MV-4-11 (cell line): ENCODE data around the gene RSPH9.
A peak's percentile ranks its signal among the peaks of the same experiment; 100 is the strongest.

Experiments used
- DNase-seq: peaks from one replicate; lab custom pipeline; 2025; lab: John Stamatoyannopoulos, UW

RSPH9 gene

DNA sequence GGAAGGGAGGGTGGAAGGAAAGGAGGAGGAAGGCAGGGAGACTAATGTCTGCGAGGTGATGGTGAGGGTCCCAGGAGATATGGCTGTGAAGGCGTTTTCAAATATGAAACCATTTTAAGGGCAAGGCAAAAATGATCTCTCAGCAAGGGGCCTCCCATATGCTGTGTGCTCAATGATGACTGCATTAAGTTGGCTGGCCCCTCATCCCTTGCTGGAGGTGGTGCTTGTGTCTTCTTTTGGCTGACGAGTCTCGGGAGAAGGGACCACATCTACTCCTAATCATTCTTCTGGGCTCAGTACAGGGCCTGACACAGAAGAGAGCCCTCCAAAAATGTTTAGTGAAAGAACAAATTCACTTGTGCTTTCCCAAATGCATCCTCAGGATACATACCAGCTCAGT, 65.7 kb downstream of the RSPH9 start:
- DNase-seq, result no peak

DNA sequence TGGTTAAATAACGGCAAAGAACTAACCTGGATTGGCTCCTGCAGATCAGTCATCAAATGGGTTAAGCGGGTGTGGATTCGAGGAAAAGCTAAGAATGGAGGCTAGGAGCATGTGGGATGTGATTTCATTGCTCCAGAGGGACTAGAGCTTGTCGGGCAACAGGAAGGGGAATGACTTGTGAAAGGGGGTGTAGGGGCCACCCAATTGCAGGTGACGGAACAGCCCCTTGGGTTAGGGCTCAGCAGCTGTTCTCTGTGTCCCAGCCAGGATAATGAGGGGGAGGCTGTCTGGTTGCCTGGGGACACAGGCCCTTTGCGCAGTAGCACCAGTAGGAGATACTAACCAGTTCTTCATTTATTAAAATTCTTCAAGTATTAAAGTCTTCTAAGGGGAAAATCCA, 67.7 kb downstream of the RSPH9 start:
- DNase-seq, result no peak

DNA sequence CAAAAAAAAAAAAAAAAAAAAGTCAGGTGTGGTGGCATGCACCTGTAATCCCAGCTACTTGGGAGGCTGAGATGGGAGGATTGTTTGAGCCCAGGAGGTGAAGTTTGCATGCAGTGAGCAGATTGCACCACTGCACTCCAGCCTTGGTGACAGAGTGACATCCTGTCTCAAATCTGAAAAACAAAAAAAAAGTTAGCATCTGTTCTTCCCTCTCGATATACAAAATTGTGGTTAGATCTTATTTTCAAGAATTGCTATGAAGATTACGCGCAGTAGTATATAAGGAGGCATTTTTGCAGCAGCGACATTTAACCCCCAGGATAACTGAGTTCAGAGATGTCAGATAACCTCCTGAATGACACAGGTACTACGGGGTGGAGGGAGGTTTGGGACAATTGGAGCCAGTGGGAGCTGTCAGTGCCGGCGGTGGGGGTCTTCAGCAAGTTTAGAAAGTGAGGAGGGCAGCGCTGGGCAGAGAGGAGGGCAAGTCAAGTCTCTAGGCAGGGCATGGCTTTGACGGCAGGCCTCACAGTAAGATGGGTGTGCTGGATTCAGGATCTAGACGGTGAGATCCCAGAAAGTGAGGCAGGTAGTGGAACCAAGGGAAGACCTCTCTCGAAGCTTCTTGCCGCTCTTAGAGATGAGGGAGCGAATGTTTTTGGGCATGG, 68.9 kb downstream of the RSPH9 start:
- DNase-seq, result no peak

DNA sequence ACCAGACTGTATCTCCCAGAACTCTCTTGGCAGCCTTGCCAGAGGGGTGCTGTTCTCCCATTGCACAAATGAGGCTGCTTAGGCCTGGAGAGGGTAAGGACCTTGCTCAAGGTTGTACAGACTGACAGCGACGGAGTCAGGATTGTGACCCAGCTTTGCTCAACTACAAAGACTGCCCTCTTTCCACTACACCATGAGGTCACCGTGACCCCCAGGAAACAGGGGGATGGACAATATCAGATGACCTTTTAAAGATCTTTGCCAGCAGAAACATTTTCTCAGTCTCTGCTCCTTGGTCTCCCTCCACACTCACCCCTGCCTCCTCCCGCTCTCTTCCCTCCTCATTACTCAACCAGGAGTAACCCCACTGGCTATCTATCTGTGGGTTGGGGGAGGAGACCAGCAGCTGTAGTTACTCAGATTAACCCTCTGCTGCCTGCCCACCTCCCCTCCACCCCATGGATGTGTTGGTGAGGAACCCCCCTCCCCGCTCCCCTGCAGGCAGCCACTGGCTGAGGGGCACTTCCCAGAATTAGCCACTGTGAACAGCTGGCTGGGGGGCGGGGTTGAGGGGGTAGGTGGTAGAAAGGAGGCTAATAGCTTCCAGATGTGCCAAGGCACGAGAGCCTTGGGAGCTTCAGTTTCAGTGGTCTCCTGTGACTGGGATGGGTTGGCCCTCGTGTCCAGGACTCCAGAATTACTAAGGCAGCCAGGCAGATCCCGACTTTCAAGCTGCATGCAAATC, 69.6 kb downstream of the RSPH9 start:
- peak; percentile 25 for DNase-seq

DNA sequence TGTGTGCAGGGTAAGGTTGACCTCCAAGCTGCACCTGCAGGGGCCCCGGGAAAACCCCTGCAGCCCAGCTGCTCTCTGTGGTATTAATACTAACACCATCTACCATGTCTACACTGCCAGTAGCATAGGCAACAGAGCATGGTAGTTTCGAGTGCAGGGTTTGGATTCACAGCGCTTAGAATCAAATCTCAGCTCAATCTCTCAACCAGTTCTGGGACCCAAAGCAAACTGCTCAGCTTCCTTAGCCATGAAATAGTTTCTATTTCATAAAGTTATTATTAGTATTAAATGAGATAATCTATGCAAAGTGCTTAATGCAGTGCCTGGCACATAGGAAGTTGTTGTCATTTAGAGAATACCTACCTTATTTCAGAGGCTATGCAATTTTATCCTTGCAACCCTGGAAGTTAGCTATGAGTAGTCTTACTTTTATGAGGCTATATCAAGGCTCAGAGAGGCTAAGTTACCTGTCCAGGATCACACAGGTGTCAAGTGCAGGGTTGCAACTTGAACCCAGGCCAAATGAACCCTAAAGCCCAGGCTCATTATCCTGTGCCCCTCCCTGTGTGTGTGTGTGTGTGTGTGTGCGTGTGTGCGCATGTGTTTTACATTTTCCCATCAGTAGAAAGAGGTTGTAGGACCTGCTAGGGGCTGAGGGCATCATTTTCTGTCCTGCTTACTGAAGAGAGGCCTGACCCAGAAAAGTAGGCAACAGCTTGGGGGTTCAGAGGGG, 70.4 kb downstream of the RSPH9 start:
- no peak for DNase-seq

DNA sequence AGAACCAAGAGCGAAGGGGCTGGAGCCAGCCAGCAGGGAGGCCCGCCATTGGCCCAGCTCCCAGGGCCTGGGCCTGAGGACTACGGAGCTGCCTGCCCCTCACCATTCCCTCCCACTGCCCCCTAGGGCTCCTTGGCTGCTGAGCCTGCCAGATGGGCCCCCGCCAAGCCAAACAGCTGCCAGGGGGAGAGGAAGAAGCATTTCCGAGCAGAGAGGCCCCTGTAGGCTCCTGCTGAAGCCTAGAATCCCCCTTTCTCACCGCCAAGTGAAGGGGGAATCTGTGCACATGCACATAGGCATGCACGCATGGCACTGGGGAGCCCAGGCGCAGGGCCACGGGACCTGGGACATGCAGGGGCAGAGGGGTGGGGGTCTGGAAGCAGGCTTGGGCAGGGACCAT, 71.3 kb downstream of the RSPH9 start:
- DNase-seq, result no peak

DNA sequence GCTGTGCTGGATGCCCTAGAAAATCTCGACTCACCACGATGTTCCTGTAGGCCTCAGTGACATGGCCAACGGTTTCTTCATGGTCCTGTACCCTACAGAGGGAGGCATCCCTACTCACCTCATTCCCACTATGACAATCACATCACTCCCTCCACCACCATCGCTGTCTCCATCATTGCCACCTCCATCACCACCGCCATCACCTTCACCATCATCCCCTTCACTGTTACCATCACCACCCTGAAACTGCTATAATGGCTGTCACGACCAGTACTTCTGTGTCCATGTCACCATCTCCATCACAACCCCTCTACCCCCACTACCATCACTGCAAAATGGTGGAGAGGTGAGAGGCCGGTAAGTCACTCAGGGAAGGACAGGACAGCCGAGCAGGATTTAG, 72.6 kb downstream of the RSPH9 start:
- no peak for DNase-seq

DNA sequence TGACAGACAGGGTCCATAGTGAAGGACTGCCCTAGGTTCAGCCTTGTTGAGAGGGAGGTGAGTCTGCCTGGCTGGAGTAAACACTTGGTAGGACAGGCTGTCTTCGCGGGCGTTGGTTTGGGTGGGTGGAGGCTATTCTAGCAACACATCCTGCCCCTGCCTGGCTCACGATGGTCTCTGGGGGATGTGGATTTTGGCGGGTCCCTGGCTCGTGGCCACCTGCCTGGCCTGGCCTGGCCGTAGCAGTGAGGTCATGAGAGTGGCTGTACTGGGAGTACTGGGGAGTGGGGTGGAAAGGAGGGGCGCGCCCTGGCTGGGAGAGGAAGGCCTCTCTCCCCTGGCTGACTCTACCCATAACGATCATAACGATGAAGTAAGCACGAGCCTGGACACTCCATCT, 73.0 kb downstream of the RSPH9 start:
- no peak for DNase-seq

DNA sequence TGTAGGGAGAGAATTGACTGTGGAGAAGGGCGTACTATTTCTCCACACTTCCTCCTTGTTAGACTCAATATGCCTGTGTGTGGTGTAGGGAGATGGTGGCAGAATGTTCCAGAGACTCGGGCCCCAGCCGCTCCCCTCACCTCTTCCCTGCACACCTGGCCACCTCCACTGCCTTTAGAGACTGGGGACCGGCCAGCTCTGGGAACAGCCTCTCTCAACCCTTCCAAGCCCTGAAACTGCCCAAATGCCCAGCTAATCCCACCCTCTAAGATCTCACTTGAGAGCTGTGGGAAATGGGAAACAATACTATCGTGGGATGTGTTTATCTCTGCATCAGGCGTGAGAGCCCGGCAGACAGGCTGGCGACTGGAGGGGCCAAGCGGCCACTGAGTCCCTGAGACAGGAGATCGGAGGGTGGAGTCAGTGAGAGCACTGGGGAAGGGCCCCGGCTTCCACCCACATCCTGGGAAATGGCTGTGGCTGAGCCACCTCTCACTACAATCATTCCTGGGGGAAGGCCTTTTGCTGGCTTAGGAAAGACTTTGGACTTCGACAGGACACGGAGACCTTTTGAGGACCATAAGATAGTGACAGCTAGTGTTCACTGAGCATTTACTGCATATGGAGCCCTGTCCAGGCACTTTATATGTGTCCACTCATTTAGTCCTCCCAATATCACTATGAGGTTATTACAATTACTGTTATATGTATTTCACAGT, 73.7 kb downstream of the RSPH9 start:
- no peak for DNase-seq

DNA sequence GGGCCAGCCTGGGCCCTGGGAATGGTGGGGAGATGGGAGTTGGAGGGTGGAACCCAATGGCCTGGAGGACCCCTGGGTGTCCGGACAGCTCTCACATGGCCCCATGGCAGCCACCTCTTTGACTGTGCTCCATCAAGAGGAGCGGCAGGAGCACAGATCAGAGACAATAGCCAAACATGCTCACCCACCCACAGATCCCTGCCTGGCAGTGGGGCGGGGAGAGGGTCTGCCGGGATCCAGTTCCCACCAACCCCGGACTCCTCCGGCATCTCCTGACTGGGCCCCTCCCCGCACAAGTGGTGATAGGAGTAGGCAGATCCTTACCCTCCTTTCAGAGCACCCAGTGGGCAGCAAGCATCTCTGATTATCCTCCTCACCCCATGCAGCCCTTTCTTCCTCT, 74.7 kb downstream of the RSPH9 start:
- DNase-seq, result no peak

DNA sequence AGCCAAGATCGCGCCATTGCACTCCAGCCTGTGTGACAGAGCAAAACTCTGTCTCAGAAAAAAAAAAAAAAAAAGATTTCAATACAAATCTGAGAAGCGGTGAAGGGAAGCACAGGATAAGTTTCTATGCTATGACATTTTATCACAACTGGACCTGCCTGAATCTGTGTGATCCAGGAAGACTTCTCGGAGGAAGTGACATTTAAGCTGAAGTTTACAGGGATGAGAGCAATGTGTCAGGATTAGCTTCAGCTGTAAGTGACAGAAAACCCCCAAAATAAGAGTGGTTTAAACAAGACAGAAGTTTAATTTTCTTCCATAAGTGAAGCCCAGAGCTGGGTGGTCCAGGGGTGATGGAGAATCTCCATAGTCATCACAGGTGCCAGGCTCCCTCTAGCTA, 76.2 kb downstream of the RSPH9 start:
- no peak for DNase-seq
